Common myeloid progenitor, CD34-positive (primary cell): Measurements from ENCODE around the gene PLEKHM3.

Experiments
- CTCF ChIA-PET: fragments of 350-600 bp; sonication (Branson Sonifier 250); formaldehyde crosslinking; loops from one replicate; lab custom pipeline; 2021; ENCODE audit warnings: antibody characterized with exemption; lab: Charles Lee
- POLR2A ChIA-PET: fragments of 350-600 bp; sonication (Branson Sonifier 250); formaldehyde crosslinking; loops from one replicate; lab custom pipeline; 2021; ENCODE audit warnings: antibody characterized with exemption; lab: Charles Lee
- DNase-seq, 3 donors: peaks; one replicate each; pipeline versions ENCODE4 v3.0.0 to v3.0.0-alpha.2; 2013
- H3K27ac ChIP-seq, 2 experiments: 1 replicate in 1 of 2; 2 replicates in 1 of 2; pipeline ENCODE4 v1.7.0; 2013; ENCODE audit warnings: inconsistent platforms in 2 of 2, low read length in 2 of 2, mild to moderate bottlenecking in 2 of 2, low read depth in 1 of 2, moderate library complexity in 1 of 2; ENCODE audit not compliant: severe bottlenecking in 2 of 2, insufficient read depth in 1 of 2, poor library complexity in 1 of 2
- H3K27me3 ChIP-seq, 5 experiments: replicated peaks in 2 of 5; 1 replicate in 3 of 5; 2 replicates in 2 of 5; pipeline versions ENCODE4 v1.6.1 to v1.7.0; 2013; ENCODE audit warnings: low read length in 4 of 5, mild to moderate bottlenecking in 2 of 5, moderate library complexity in 2 of 5, inconsistent platforms in 1 of 5; ENCODE audit not compliant: insufficient read depth in 5 of 5, control insufficient read depth in 4 of 5
- H3K36me3 ChIP-seq, 4 experiments: 1 replicate in 2 of 4; 2 replicates in 2 of 4; pipeline versions ENCODE4 v1.6.1 to v1.7.0; 2013; ENCODE audit warnings: low read length in 3 of 4, control low read depth in 1 of 4, mild to moderate bottlenecking in 1 of 4; ENCODE audit not compliant: control insufficient read depth in 4 of 4, insufficient read depth in 4 of 4
- H3K4me1 ChIP-seq, 4 experiments: 1 replicate in 3 of 4; 2 replicates in 1 of 4; pipeline versions ENCODE4 v1.6.1 to v1.7.1; 2013; ENCODE audit warnings: low read length in 3 of 4, mild to moderate bottlenecking in 3 of 4, control low read depth in 1 of 4, inconsistent platforms in 1 of 4, moderate library complexity in 1 of 4; ENCODE audit not compliant: control insufficient read depth in 4 of 4, insufficient read depth in 4 of 4; ENCODE audit errors: control extremely low read depth in 1 of 4
- H3K4me3 ChIP-seq, 7 experiments: 1 replicate in 4 of 7; 2 replicates in 3 of 7; pipeline versions ENCODE4 v1.5.1 to v1.7.0; 2013; ENCODE audit warnings: mild to moderate bottlenecking in 7 of 7, low read length in 6 of 7, moderate library complexity in 6 of 7, inconsistent platforms in 2 of 7, low read depth in 2 of 7, control low read depth in 1 of 7; ENCODE audit not compliant: insufficient read depth in 4 of 7, control insufficient read depth in 1 of 7; ENCODE audit errors: extremely low read depth in 1 of 7
- H3K9me3 ChIP-seq, 5 experiments: 1 replicate in 4 of 5; 2 replicates in 1 of 5; pipeline versions ENCODE4 v1.6.1 to v1.7.1; 2013; ENCODE audit warnings: low read length in 4 of 5, mild to moderate bottlenecking in 2 of 5, inconsistent platforms in 1 of 5, low read depth in 1 of 5, moderate library complexity in 1 of 5; ENCODE audit not compliant: control insufficient read depth in 4 of 5, insufficient read depth in 2 of 5; ENCODE audit errors: control extremely low read depth in 1 of 5
- WGBS: methylation state at CpG from one replicate; pipeline ENCODE4 v1.1.5; 2013; ENCODE audit not compliant: insufficient coverage; 5-methylcytosine and 5-hydroxymethylcytosine counted together

The PLEKHM3 gene

GRCh38 chr2:207944334-207944733 is 81.0 kb downstream of the PLEKHM3 start:
- no peaks in the 10 kb centered on the region for H3K27me3 ChIP-seq
- CTCF ChIA-PET = interaction anchor here (1.7 kb wide), 1 partner anchor 10 kb away, joined by 4 read pairs; no protein-coding TSS in a partner anchor
- no peaks in the 10 kb centered on the region for H3K4me1 ChIP-seq
- POLR2A ChIA-PET = no interaction called here
- H3K9me3 ChIP-seq = no peaks in the 10 kb centered on the region
- peaks cover 0 to 22% (median 7%) of the 10 kb centered on the region in 4 experiments for H3K36me3 ChIP-seq
- 100% methylated on average over 5 of the region's 6 CpGs for WGBS
- H3K27ac ChIP-seq = no peak overlapping the region
- no peak overlapping the region for H3K4me3 ChIP-seq
- DNase-seq = no peak

GRCh38 chr2:207939342-207940108 is 85.8 kb downstream of the PLEKHM3 start:
- Histone ChIP-seq H3K4me1 (no peaks in the 10 kb centered on the region), H3K36me3 (peaks cover 0 to 13% (median 4%) of the 10 kb centered on the region in 4 experiments), H3K27me3 (no peaks in the 10 kb centered on the region), H3K9me3 (no peaks in the 10 kb centered on the region), H3K4me3 (no peak overlapping the region), H3K27ac (no peak overlapping the region)
- no peak for DNase-seq
- ChIA-PET CTCF (interaction anchor here (0.8 to 1.5 kb wide), 3 partner anchors 13 to 33 kb away, joined by 3 to 6 read pairs (median 5); no protein-coding TSS in a partner anchor), POLR2A (no interaction called here)
- WGBS = 95% methylated on average over 6 of the region's 8 CpGs

- H3K27ac ChIP-seq = no peak overlapping the region
- DNase-seq = no peak
- no peaks in the 10 kb centered on the region for H3K4me1 ChIP-seq
- no peaks in the 10 kb centered on the region for H3K27me3 ChIP-seq
- CTCF ChIA-PET = interaction anchor here (1.5 kb wide), 1 partner anchor 16 kb away, joined by 6 read pairs; no protein-coding TSS in a partner anchor
- H3K36me3 ChIP-seq = peaks cover 0 to 7% (median 0%) of the 10 kb centered on the region in 4 experiments
- no CpG with 5 or more reads among the region's 4 CpGs for WGBS
- no peaks in the 10 kb centered on the region for H3K9me3 ChIP-seq
- no peak overlapping the region for H3K4me3 ChIP-seq
- POLR2A ChIA-PET = no interaction called here
Observed at GRCh38 chr2:207938886-207939285, 86.4 kb downstream of the PLEKHM3 start.

GRCh38 chr2:207938415-207938814 is 86.9 kb downstream of the PLEKHM3 start:
- Histone ChIP-seq H3K4me1 (no peaks in the 10 kb centered on the region), H3K9me3 (no peaks in the 10 kb centered on the region), H3K27ac (no peak overlapping the region), H3K27me3 (no peaks in the 10 kb centered on the region), H3K36me3 (peaks cover 0 to 5% (median 0%) of the 10 kb centered on the region in 4 experiments), H3K4me3 (no peak overlapping the region)
- DNase-seq = no peak
- CTCF ChIA-PET = interaction anchor here (1.5 kb wide), 1 partner anchor 15 kb away, joined by 6 read pairs; no protein-coding TSS in a partner anchor
- 100% methylated on average over 2 of the region's 4 CpGs for WGBS
- POLR2A ChIA-PET = no interaction called here

GRCh38 chr2:207937823-207938222 is 87.5 kb downstream of the PLEKHM3 start:
- WGBS = no CpG with 5 or more reads among the region's 2 CpGs
- H3K36me3 ChIP-seq = peaks cover 0 to 2% (median 0%) of the 10 kb centered on the region in 4 experiments
- POLR2A ChIA-PET = no interaction called here
- no peaks in the 10 kb centered on the region for H3K27me3 ChIP-seq
- no peak overlapping the region for H3K4me3 ChIP-seq
- DNase-seq = no peak
- no peak overlapping the region for H3K27ac ChIP-seq
- CTCF ChIA-PET = interaction anchor here (1.5 kb wide), 1 partner anchor 15 kb away, joined by 6 read pairs; no protein-coding TSS in a partner anchor
- H3K9me3 ChIP-seq = no peaks in the 10 kb centered on the region
- H3K4me1 ChIP-seq = no peaks in the 10 kb centered on the region

GRCh38 chr2:207937253-207937652 is 88.1 kb downstream of the PLEKHM3 start:
- WGBS = 100% methylated on average over 3 of the region's 4 CpGs
- CTCF ChIA-PET = interaction anchor here (1.5 kb wide), 1 partner anchor 104 kb away, joined by 4 read pairs; no protein-coding TSS in a partner anchor
- Histone ChIP-seq H3K27me3 (no peaks in the 10 kb centered on the region), H3K36me3 (peaks cover 0 to 2% (median 0%) of the 10 kb centered on the region in 4 experiments), H3K27ac (no peak overlapping the region), H3K4me3 (no peak overlapping the region), H3K9me3 (no peaks in the 10 kb centered on the region), H3K4me1 (no peaks in the 10 kb centered on the region)
- no peak for DNase-seq
- POLR2A ChIA-PET = no interaction called here

GRCh38 chr2:207936380-207936779 is 88.9 kb downstream of the PLEKHM3 start:
- no CpG with 5 or more reads among the region's 1 CpG for WGBS
- POLR2A ChIA-PET = interaction anchor here (0.7 kb wide), 1 partner anchor 593 kb away, joined by 3 read pairs; no protein-coding TSS in a partner anchor
- Histone ChIP-seq H3K4me3 (no peak overlapping the region), H3K27ac (no peak overlapping the region), H3K27me3 (no peaks in the 10 kb centered on the region), H3K9me3 (no peaks in the 10 kb centered on the region), H3K4me1 (no peaks in the 10 kb centered on the region), H3K36me3 (no peaks in the 10 kb centered on the region)
- no peak for DNase-seq
- CTCF ChIA-PET = interaction anchor here (0.6 to 1.5 kb wide), 4 partner anchors 17 to 104 kb away, joined by 3 to 4 read pairs (median 3); no protein-coding TSS in a partner anchor
